Caco-2 (cell line): ENCODE measurements around the gene CYP51A1. TPM values are rescaled to one million over a fixed set of nuclear protein-coding genes. Genes with fewer than 3 reads are reported as not detected.

Source experiments
- Bru-seq: library from RNA; stranded (reverse); fragments of 400-500 nt; gene quantifications from one replicate; lab custom pipeline; 2021; lab: Mats Ljungman, UMichigan
- BruChase-seq, 2 experiments: library from RNA; stranded (reverse); fragments of 400-500 nt; gene quantifications; one replicate each; lab custom pipeline; 2021; lab: Mats Ljungman, UMichigan
- BruUV-seq: library from RNA; stranded (reverse); fragments of 400-500 nt; replicated peaks from 2 replicates; lab custom pipeline; 2021; lab: Mats Ljungman, UMichigan
- CTCF ChIA-PET: fragments of 300-600 bp; sonication (Branson Sonifier 250); formaldehyde crosslinking; loops from one replicate; lab custom pipeline; 2022; ENCODE audit warnings: antibody characterized with exemption; lab: Charles Lee
- POLR2A ChIA-PET: fragments of 300-600 bp; sonication (Branson Sonifier 250); formaldehyde crosslinking; loops from one replicate; lab custom pipeline; 2022; ENCODE audit warnings: antibody characterized with exemption; lab: Charles Lee
- DNase-seq, 2 experiments: peaks; one replicate each; pipeline versions ENCODE4 v3.0.0 to v3.0.0-alpha.2; 2020 to 2022
- H3K27me3 ChIP-seq: replicated peaks from 2 replicates; pipeline ENCODE4 v1.6.0; 2011; ENCODE audit warnings: low read length; ENCODE audit not compliant: control insufficient read depth, insufficient read depth
- H3K36me3 ChIP-seq: 2 replicates; pipeline ENCODE4 v1.5.1; 2011; ENCODE audit warnings: low read length; ENCODE audit not compliant: control insufficient read depth, insufficient read depth
- H3K4me1 ChIP-seq: fragments of 250-450 bp; sonication (Bioruptor Pico); 2 replicates; pipeline ENCODE4 v1.5.1; 2020; ENCODE audit warnings: mild to moderate bottlenecking
- H3K4me3 ChIP-seq: 2 replicates; pipeline ENCODE4 v1.5.1; 2011; ENCODE audit warnings: low read depth, mild to moderate bottlenecking, control low read depth, low read length
- H3K9me3 ChIP-seq: fragments of 250-450 bp; sonication (Bioruptor Pico); 2 replicates; pipeline ENCODE4 v1.5.1; 2020; ENCODE audit warnings: mild to moderate bottlenecking, moderate library complexity
- H3K27ac Mint-ChIP-seq: one replicate; pipeline ENCODE4 v1.8.0; 2022; ENCODE audit warnings: mixed read lengths; ENCODE audit not compliant: unreplicated experiment
- H3K27me3 Mint-ChIP-seq: one replicate; pipeline ENCODE4 v1.8.0; 2022; ENCODE audit warnings: mixed read lengths; ENCODE audit not compliant: insufficient read depth, unreplicated experiment
- H3K36me3 Mint-ChIP-seq: one replicate; pipeline ENCODE4 v1.8.0; 2022; ENCODE audit warnings: mild to moderate bottlenecking, mixed read lengths; ENCODE audit not compliant: insufficient read depth, unreplicated experiment
- H3K4me1 Mint-ChIP-seq: one replicate; pipeline ENCODE4 v1.8.0; 2022; ENCODE audit warnings: low read depth, mixed read lengths; ENCODE audit not compliant: unreplicated experiment
- H3K4me3 Mint-ChIP-seq: one replicate; pipeline ENCODE4 v1.8.0; 2022; ENCODE audit warnings: mild to moderate bottlenecking, moderate library complexity, mixed read lengths; ENCODE audit not compliant: unreplicated experiment
- H3K9me3 Mint-ChIP-seq: one replicate; pipeline ENCODE4 v1.8.0; 2022; ENCODE audit warnings: mixed read lengths; ENCODE audit not compliant: unreplicated experiment
- CTCF ChIP-seq, 2 experiments: fragments of 200-600 bp in 1 of 2; IDR thresholded peaks; 1 replicate in 1 of 2; 2 replicates in 1 of 2; pipeline versions ENCODE4 v1.5.1 to v1.8.0; 2011 to 2022; ENCODE audit warnings: antibody characterized with exemption in 1 of 2, control low read depth in 1 of 2, inconsistent platforms in 1 of 2, low read depth in 1 of 2, low read length in 1 of 2, mild to moderate bottlenecking in 1 of 2, moderate library complexity in 1 of 2; ENCODE audit not compliant: insufficient read depth in 1 of 2, severe bottlenecking in 1 of 2, unreplicated experiment in 1 of 2
- intact Hi-C: fragments of 100-400 bp; cut with micrococcal nuclease; formaldehyde crosslinking; loops from one replicate; pipeline ENCODE4 v1.10.0; 2022; ENCODE audit not compliant: unreplicated experiment
- long read RNA-seq: library from polyadenylated mRNA; stranded (forward); transcript quantifications from one replicate; pipeline ENCODE4 v2.0.0, GENCODE V29; 2022
- total RNA-seq: library from RNA; stranded (reverse); gene quantifications from 2 replicates; pipeline ENCODE4 v1.2.3, GENCODE V29; 2022

CYP51A1 gene
- total RNA-seq (151 and 153 TPM in 2 replicates), Bru-seq, nascent RNA (percentile 95 among the genes with signal in this experiment), BruChase-seq, experiment 1, labeled RNA remaining after a 2-hour chase (percentile 98 among the genes with signal in this experiment), BruChase-seq, experiment 2, labeled RNA remaining after a 6-hour chase (percentile 99 among the genes with signal in this experiment)
- long read RNA-seq, transcript CYP51A1-201 (10 exons, 3,210 nt): major isoform, 364 of 398 reads
- long read RNA-seq, transcript CYP51A1-203 (10 exons, 1,729 nt): minor isoform, 24 of 398 reads
- long read RNA-seq, partial matches to known transcripts: 4 of 398 reads
- long read RNA-seq, other reads (novel, unspliced or antisense): 3 of 398 reads

- Histone ChIP-seq H3K9me3 (no peaks in the 10 kb centered on the region; the same call in 1 of the 2 replicates), H3K4me3 (peak within 1 kb of the TSS; percentile 99), H3K27me3 (no peaks in the 10 kb centered on the region), H3K36me3 (no peaks in the 10 kb centered on the region; the same call in none of the 2 replicates), H3K4me1 (peaks cover 9% of the 10 kb centered on the region; the same call in 1 of the 2 replicates)
- POLR2A ChIA-PET: interaction anchor here (0.6 to 1.1 kb wide), 5 partner anchors 9 to 313 kb away, joined by 3 to 5 read pairs (median 4); partner anchors contain the start of genes ANKIB1, GATAD1 and KRIT1
- Mint-ChIP-seq H3K36me3 (peaks cover 38% of the 10 kb centered on the region), H3K9me3 (no peaks in the 10 kb centered on the region), H3K27me3 (no peaks in the 10 kb centered on the region), H3K4me3 (peak within 1 kb of the TSS; percentile 95), H3K27ac (peak within 1 kb of the TSS; percentile 98), H3K4me1 (peaks cover 18% of the 10 kb centered on the region)
- no TSS peak for BruUV-seq
- intact Hi-C loops: loop anchor here (1.0 to 2.0 kb wide), 4 partner anchors 58 to 313 kb away; partner anchors contain the start of genes ANKIB1, GATAD1, KRIT1 and MTERF1
- CTCF ChIA-PET: interaction anchor here (0.7 to 1.2 kb wide), 5 partner anchors 111 to 394 kb away, joined by 3 to 5 read pairs (median 4); partner anchors contain the start of genes ANKIB1, KRIT1 and RBM48
- TF ChIP-seq CTCF (IDR thresholded peaks at IDR 0.05; ENCODE audit: insufficient read depth in 1 of 2, low read depth in 1 of 2, low read length in 1 of 2, severe bottlenecking in 1 of 2, unreplicated experiment in 1 of 2): peak in 1 of 2 experiments; percentile 6
- DNase-seq: peak; percentile 93 to 94
Observed at GRCh38 chr7:92134271-92135051, at the start of gene CYP51A1. Gene CYP51A1, minus strand, starts transcription at chr7:92134477. Its CDS starts 113 bp downstream, at chr7:92134364.

GRCh38 chr7:92178928-92179924, 44.9 kb upstream of the CYP51A1 start, which contains the start of gene LRRD1:
Gene LRRD1, minus strand, starts transcription at chr7:92179142. Its CDS starts 13,940 bp downstream, at chr7:92165202.
- H3K4me1 Mint-ChIP-seq: no peaks in the 10 kb centered on the region
- H3K36me3 Mint-ChIP-seq: no peaks in the 10 kb centered on the region
- BruUV-seq: no TSS peak
- ChIA-PET CTCF (no interaction called here), POLR2A (no interaction called here)
- DNase-seq: peak; percentile 70 to 78
- no peak within 1 kb of the TSS for H3K27ac Mint-ChIP-seq
- no peaks in the 10 kb centered on the region for H3K27me3 Mint-ChIP-seq
- Histone ChIP-seq H3K36me3 (no peaks in the 10 kb centered on the region), H3K27me3 (no peaks in the 10 kb centered on the region), H3K9me3 (no peaks in the 10 kb centered on the region), H3K4me1 (no peaks in the 10 kb centered on the region), H3K4me3 (no peak within 1 kb of the TSS)
- peak; percentile 24 to 48 for TF ChIP-seq CTCF (IDR thresholded peaks at IDR 0.05; ENCODE audit: insufficient read depth in 1 of 2, low read depth in 1 of 2, low read length in 1 of 2, severe bottlenecking in 1 of 2, unreplicated experiment in 1 of 2)
- H3K4me3 Mint-ChIP-seq: no peak within 1 kb of the TSS
- H3K9me3 Mint-ChIP-seq: no peaks in the 10 kb centered on the region
- intact Hi-C loops: no loop called here
